GM23338 (cell line): ENCODE measurements around the gene ARL8B.

Experiments
- POLR2AphosphoS5 ChIP-seq: IDR thresholded peaks from 2 replicates; pipeline ENCODE4 v1.6.1; 2016; ENCODE audit warnings: antibody characterized with exemption, low read depth
- TF ChIP-seq, protein P1 (sequence below), 2 experiments: fragments of 200-600 bp in 1 of 2; sonication (generic) in 1 of 2; conservative IDR thresholded peaks; 2 replicates each; pipeline versions ENCODE4 v1.5.1 to v1.6.1; 2016 to 2017; ENCODE audit warnings: antibody characterized with exemption in 2 of 2, low read depth in 2 of 2, mild to moderate bottlenecking in 2 of 2, moderate library complexity in 1 of 2

DNA sequence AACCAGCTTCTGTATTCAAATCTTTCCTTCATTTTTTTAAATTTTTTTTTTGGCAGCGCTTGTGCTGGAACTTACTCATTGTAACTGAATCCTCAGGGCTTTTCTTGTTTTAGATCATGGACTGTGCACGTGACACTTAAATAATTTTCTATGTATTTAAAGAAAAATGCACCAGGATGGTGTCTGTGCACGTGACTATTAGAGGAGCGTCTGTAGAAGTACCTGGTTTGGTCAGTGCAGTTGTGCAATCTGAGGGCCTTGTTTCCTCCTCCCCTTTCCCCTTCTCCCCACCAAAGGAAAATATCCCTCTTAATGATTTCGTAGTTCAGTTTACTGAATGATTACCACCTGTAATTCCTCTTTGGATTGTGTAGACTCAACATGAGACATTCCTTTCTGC is 96.7 kb downstream of the ARL8B start:
- TF ChIP-seq, protein P1, sequence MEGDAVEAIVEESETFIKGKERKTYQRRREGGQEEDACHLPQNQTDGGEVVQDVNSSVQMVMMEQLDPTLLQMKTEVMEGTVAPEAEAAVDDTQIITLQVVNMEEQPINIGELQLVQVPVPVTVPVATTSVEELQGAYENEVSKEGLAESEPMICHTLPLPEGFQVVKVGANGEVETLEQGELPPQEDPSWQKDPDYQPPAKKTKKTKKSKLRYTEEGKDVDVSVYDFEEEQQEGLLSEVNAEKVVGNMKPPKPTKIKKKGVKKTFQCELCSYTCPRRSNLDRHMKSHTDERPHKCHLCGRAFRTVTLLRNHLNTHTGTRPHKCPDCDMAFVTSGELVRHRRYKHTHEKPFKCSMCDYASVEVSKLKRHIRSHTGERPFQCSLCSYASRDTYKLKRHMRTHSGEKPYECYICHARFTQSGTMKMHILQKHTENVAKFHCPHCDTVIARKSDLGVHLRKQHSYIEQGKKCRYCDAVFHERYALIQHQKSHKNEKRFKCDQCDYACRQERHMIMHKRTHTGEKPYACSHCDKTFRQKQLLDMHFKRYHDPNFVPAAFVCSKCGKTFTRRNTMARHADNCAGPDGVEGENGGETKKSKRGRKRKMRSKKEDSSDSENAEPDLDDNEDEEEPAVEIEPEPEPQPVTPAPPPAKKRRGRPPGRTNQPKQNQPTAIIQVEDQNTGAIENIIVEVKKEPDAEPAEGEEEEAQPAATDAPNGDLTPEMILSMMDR (conservative IDR thresholded peaks at IDR 0.05; ENCODE audit: low read depth in 2 of 2), result no peak
- no peak for TF ChIP-seq POLR2AphosphoS5
